IPS-15b (cell line): ENCODE data around the gene FAM118A.

Experiments
- H3K27me3 ChIP-seq: one replicate; pipeline ENCODE4 v1.6.1; 2013; ENCODE audit warnings: low read length; ENCODE audit not compliant: control insufficient read depth, insufficient read depth
- H3K36me3 ChIP-seq: one replicate; pipeline ENCODE4 v1.6.1; 2013; ENCODE audit warnings: low read length; ENCODE audit not compliant: control insufficient read depth, insufficient read depth
- H3K4me1 ChIP-seq: one replicate; pipeline ENCODE4 v1.6.1; 2013; ENCODE audit warnings: mild to moderate bottlenecking, low read length; ENCODE audit not compliant: control insufficient read depth, insufficient read depth
- H3K4me3 ChIP-seq: one replicate; pipeline ENCODE4 v1.5.1; 2013; ENCODE audit warnings: low read depth, low read length
- H3K9ac ChIP-seq: one replicate; pipeline ENCODE4 v1.6.1; 2013; ENCODE audit warnings: low read depth, mild to moderate bottlenecking, low read length
- H3K9me3 ChIP-seq: one replicate; pipeline ENCODE4 v1.6.1; 2013; ENCODE audit warnings: mild to moderate bottlenecking, low read length; ENCODE audit not compliant: control insufficient read depth, insufficient read depth

Gene FAM118A

GRCh38 chr22:45314786-45315185 is 5.1 kb downstream of the FAM118A start:
- Histone ChIP-seq H3K9me3 (no peaks in the 10 kb centered on the region), H3K4me1 (peaks cover 9% of the 10 kb centered on the region), H3K9ac (no peak overlapping the region), H3K4me3 (no peak overlapping the region), H3K36me3 (no peaks in the 10 kb centered on the region), H3K27me3 (peaks cover 5% of the 10 kb centered on the region)

- H3K9ac ChIP-seq, result no peak overlapping the region
- H3K4me3 ChIP-seq, result no peak overlapping the region
- peaks cover 5% of the 10 kb centered on the region for H3K4me1 ChIP-seq
- H3K9me3 ChIP-seq, result no peaks in the 10 kb centered on the region
- H3K27me3 ChIP-seq, result no peaks in the 10 kb centered on the region
- H3K36me3 ChIP-seq, result no peaks in the 10 kb centered on the region
Measured at GRCh38 chr22:45316796-45317526, 7.2 kb downstream of the FAM118A start.

- H3K4me1 ChIP-seq, result peaks cover 5% of the 10 kb centered on the region
- H3K36me3 ChIP-seq, result peaks cover 2% of the 10 kb centered on the region
- H3K9ac ChIP-seq, result no peak overlapping the region
- H3K4me3 ChIP-seq, result no peak overlapping the region
- no peaks in the 10 kb centered on the region for H3K9me3 ChIP-seq
- H3K27me3 ChIP-seq, result no peaks in the 10 kb centered on the region
Measured at GRCh38 chr22:45317551-45318167, 7.9 kb downstream of the FAM118A start.

GRCh38 chr22:45318168-45318557 is 8.4 kb downstream of the FAM118A start:
- no peak overlapping the region for H3K9ac ChIP-seq

GRCh38 chr22:45318558-45319323 is 9.0 kb downstream of the FAM118A start:
- Histone ChIP-seq H3K9ac (no peak overlapping the region), H3K9me3 (no peaks in the 10 kb centered on the region), H3K27me3 (no peaks in the 10 kb centered on the region), H3K4me3 (no peak overlapping the region), H3K4me1 (peaks cover 5% of the 10 kb centered on the region), H3K36me3 (peaks cover 5% of the 10 kb centered on the region)

More at GRCh38 chr22:45318168-45318557, 8.4 kb downstream of the FAM118A start:
- peaks cover 5% of the 10 kb centered on the region for H3K36me3 ChIP-seq
- H3K4me3 ChIP-seq, result no peak overlapping the region
- peaks cover 5% of the 10 kb centered on the region for H3K4me1 ChIP-seq
- no peaks in the 10 kb centered on the region for H3K9me3 ChIP-seq
- no peaks in the 10 kb centered on the region for H3K27me3 ChIP-seq

- no peak overlapping the region for H3K9ac ChIP-seq
- peaks cover 5% of the 10 kb centered on the region for H3K36me3 ChIP-seq
- no peak overlapping the region for H3K4me3 ChIP-seq
- no peaks in the 10 kb centered on the region for H3K27me3 ChIP-seq
- H3K4me1 ChIP-seq, result peaks cover 5% of the 10 kb centered on the region
- no peaks in the 10 kb centered on the region for H3K9me3 ChIP-seq
Measured at GRCh38 chr22:45319324-45319685, 9.6 kb downstream of the FAM118A start.

GRCh38 chr22:45320357-45320976 is 10.7 kb downstream of the FAM118A start:
- Histone ChIP-seq H3K4me3 (no peak overlapping the region), H3K9me3 (no peaks in the 10 kb centered on the region), H3K36me3 (peaks cover 6% of the 10 kb centered on the region), H3K9ac (no peak overlapping the region), H3K27me3 (no peaks in the 10 kb centered on the region), H3K4me1 (peaks cover 5% of the 10 kb centered on the region)

GRCh38 chr22:45321827-45322226 is 12.1 kb downstream of the FAM118A start:
- peaks cover 5% of the 10 kb centered on the region for H3K4me1 ChIP-seq
- peaks cover 7% of the 10 kb centered on the region for H3K36me3 ChIP-seq
- no peak overlapping the region for H3K9ac ChIP-seq

GRCh38 chr22:45322873-45323525 is 13.3 kb downstream of the FAM118A start:
- H3K9ac ChIP-seq, result no peak overlapping the region
- no peaks in the 10 kb centered on the region for H3K27me3 ChIP-seq
- H3K4me3 ChIP-seq, result no peak overlapping the region
- H3K4me1 ChIP-seq, result peaks cover 4% of the 10 kb centered on the region
- peaks cover 16% of the 10 kb centered on the region for H3K36me3 ChIP-seq
- H3K9me3 ChIP-seq, result no peaks in the 10 kb centered on the region

More at GRCh38 chr22:45321827-45322226, 12.1 kb downstream of the FAM118A start:
- H3K4me3 ChIP-seq, result no peak overlapping the region
- no peaks in the 10 kb centered on the region for H3K9me3 ChIP-seq
- no peaks in the 10 kb centered on the region for H3K27me3 ChIP-seq

- no peaks in the 10 kb centered on the region for H3K27me3 ChIP-seq
- H3K4me3 ChIP-seq, result no peak overlapping the region
- no peaks in the 10 kb centered on the region for H3K4me1 ChIP-seq
- peaks cover 16% of the 10 kb centered on the region for H3K36me3 ChIP-seq
- no peak overlapping the region for H3K9ac ChIP-seq
- H3K9me3 ChIP-seq, result no peaks in the 10 kb centered on the region
Measured at GRCh38 chr22:45323695-45324094, 14.0 kb downstream of the FAM118A start.

- H3K9ac ChIP-seq, result no peak overlapping the region
- H3K27me3 ChIP-seq, result no peaks in the 10 kb centered on the region
- no peaks in the 10 kb centered on the region for H3K9me3 ChIP-seq
- H3K4me1 ChIP-seq, result no peaks in the 10 kb centered on the region
- peaks cover 16% of the 10 kb centered on the region for H3K36me3 ChIP-seq
- H3K4me3 ChIP-seq, result no peak overlapping the region
Measured at GRCh38 chr22:45324311-45324711, 14.6 kb downstream of the FAM118A start.
